Endothelial cell of umbilical vein (primary cell): ENCODE results near the gene AUTS2.

Experiments used
- CTCF ChIP-seq, 2 donors: IDR thresholded peaks; 1 replicate in 1 of 2; 2 replicates in 1 of 2; pipeline ENCODE4 v1.5.1; 2011; ENCODE audit warnings: low read length in 2 of 2, mild to moderate bottlenecking in 2 of 2, moderate library complexity in 2 of 2, control low read depth in 1 of 2, inconsistent platforms in 1 of 2, low read depth in 1 of 2; ENCODE audit not compliant: insufficient read depth in 1 of 2; ENCODE audit errors: extremely low read depth in 1 of 2
- EZH2 ChIP-seq: IDR thresholded peaks from 2 replicates; pipeline ENCODE4 v1.6.1; 2012; ENCODE audit warnings: borderline replicate concordance, low read depth, mild to moderate bottlenecking, moderate library complexity, low read length, inconsistent platforms; ENCODE audit not compliant: severe bottlenecking
- FOS ChIP-seq: IDR thresholded peaks from 2 replicates; pipeline ENCODE4 v1.6.1; 2011; ENCODE audit warnings: mild to moderate bottlenecking, low read length, moderate library complexity, borderline replicate concordance; ENCODE audit not compliant: insufficient read depth
- JUN ChIP-seq: IDR thresholded peaks from 2 replicates; pipeline ENCODE4 v1.6.1; 2011; ENCODE audit warnings: borderline replicate concordance, low read depth; ENCODE audit not compliant: insufficient read length, insufficient read depth
- MYC ChIP-seq: IDR thresholded peaks from one replicate; pipeline ENCODE4 v1.6.1; 2011; ENCODE audit warnings: mild to moderate bottlenecking, low read depth, low read length
- POLR2A ChIP-seq: IDR thresholded peaks from 2 replicates; pipeline ENCODE4 v1.6.1; 2012; ENCODE audit warnings: low read depth, mild to moderate bottlenecking, control low read depth, low read length
- POLR2AphosphoS5 ChIP-seq: IDR thresholded peaks from 2 replicates; pipeline ENCODE4 v1.6.1; 2012; ENCODE audit warnings: low read depth, mild to moderate bottlenecking, control low read depth, low read length, moderate library complexity; ENCODE audit not compliant: insufficient read depth
- TF ChIP-seq, protein P1 (sequence below): IDR thresholded peaks from 2 replicates; pipeline ENCODE4 v1.6.1; 2011; ENCODE audit not compliant: insufficient read depth, insufficient read length

GRCh38 chr7:70793060-70793459 lies 1194.8 kb downstream of the AUTS2 start:
- TF ChIP-seq POLR2A, result no peak
- TF ChIP-seq CTCF (IDR thresholded peaks at IDR 0.05; ENCODE audit: extremely low read depth in 1 of 2, insufficient read depth in 1 of 2, low read depth in 1 of 2, low read length in 2 of 2), result no peak
- TF ChIP-seq EZH2, result no peak
- TF ChIP-seq POLR2AphosphoS5, result no peak
- no peak for TF ChIP-seq JUN
- TF ChIP-seq FOS, result no peak
- TF ChIP-seq MYC, result no peak
- TF ChIP-seq, protein P1, sequence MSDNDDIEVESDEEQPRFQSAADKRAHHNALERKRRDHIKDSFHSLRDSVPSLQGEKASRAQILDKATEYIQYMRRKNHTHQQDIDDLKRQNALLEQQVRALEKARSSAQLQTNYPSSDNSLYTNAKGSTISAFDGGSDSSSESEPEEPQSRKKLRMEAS, result no peak
